Gastroesophageal sphincter (tissue), 3 donors: ENCODE measurements around the gene MMP17.

Experiments used
- POLR2A ChIP-seq, 2 donors: fragments of 450-650 bp; IDR thresholded peaks; one replicate each; pipeline ENCODE4 v1.6.1; 2017; ENCODE audit warnings: antibody characterized with exemption in 2 of 2, mild to moderate bottlenecking in 2 of 2, moderate library complexity in 1 of 2
- TF ChIP-seq, protein P1 (sequence below), 4 experiments: fragments of 200-600 bp in 2 of 4; fragments of 450-650 bp in 2 of 4; sonication (generic) in 1 of 4; IDR thresholded peaks; one replicate each; pipeline ENCODE4 v1.5.1; 2017 to 2019; ENCODE audit warnings: antibody characterized with exemption in 4 of 4, mild to moderate bottlenecking in 2 of 4, moderate library complexity in 2 of 4

DNA sequence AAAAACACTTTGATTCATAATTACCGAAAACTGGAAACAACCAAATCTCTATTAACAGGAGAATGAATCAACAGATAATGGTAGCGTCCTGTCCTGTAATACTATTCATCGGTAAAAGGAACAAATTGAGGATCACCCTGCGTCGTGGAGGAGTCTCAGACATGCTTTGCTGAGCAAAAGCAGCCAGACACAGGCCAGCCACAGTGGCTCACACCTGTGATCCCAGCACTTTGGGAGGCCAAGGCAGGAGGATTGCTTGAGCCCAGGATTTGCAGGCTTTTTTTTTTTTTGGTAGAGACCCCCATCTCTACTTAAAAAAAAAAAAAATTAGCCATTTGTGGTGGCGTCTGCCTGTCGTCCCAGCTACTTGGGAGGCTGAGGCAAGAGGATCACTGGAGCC, 34.1 kb upstream of the MMP17 start:
- TF ChIP-seq, protein P1, sequence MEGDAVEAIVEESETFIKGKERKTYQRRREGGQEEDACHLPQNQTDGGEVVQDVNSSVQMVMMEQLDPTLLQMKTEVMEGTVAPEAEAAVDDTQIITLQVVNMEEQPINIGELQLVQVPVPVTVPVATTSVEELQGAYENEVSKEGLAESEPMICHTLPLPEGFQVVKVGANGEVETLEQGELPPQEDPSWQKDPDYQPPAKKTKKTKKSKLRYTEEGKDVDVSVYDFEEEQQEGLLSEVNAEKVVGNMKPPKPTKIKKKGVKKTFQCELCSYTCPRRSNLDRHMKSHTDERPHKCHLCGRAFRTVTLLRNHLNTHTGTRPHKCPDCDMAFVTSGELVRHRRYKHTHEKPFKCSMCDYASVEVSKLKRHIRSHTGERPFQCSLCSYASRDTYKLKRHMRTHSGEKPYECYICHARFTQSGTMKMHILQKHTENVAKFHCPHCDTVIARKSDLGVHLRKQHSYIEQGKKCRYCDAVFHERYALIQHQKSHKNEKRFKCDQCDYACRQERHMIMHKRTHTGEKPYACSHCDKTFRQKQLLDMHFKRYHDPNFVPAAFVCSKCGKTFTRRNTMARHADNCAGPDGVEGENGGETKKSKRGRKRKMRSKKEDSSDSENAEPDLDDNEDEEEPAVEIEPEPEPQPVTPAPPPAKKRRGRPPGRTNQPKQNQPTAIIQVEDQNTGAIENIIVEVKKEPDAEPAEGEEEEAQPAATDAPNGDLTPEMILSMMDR (IDR thresholded peaks at IDR 0.05), result no peak
- TF ChIP-seq POLR2A (IDR thresholded peaks at IDR 0.05), result no peak
